Stimulated activated CD4-positive, alpha-beta T cell treated with anti-CD3 and anti-CD28 coated beads, Interleukin-4, amount 100 ng/mL, for 1 hour (primary cell): ENCODE measurements around the gene KLF13.

Experiments
- DNase-seq: peaks from one replicate; pipeline ENCODE4 v3.0.0-alpha.2; 2020

The KLF13 gene

GRCh38 chr15:31326156-31326874, at the start of gene KLF13:
TSS of gene KLF13 (plus strand) at chr15:31326835. CDS start at chr15:31327213, 378 bp downstream.
- DNase-seq = peak; percentile 100

- DNase-seq = no peak
These were observed 49.1 kb upstream of the KLF13 start for GRCh38 chr15:31277335-31278060.

- no peak for DNase-seq
These were observed 48.6 kb upstream of the KLF13 start for GRCh38 chr15:31278061-31278445.

GRCh38 chr15:31278544-31279220, 48.0 kb upstream of the KLF13 start:
- no peak for DNase-seq

- no peak for DNase-seq
These were observed 47.2 kb upstream of the KLF13 start for GRCh38 chr15:31279221-31280045.

DNA sequence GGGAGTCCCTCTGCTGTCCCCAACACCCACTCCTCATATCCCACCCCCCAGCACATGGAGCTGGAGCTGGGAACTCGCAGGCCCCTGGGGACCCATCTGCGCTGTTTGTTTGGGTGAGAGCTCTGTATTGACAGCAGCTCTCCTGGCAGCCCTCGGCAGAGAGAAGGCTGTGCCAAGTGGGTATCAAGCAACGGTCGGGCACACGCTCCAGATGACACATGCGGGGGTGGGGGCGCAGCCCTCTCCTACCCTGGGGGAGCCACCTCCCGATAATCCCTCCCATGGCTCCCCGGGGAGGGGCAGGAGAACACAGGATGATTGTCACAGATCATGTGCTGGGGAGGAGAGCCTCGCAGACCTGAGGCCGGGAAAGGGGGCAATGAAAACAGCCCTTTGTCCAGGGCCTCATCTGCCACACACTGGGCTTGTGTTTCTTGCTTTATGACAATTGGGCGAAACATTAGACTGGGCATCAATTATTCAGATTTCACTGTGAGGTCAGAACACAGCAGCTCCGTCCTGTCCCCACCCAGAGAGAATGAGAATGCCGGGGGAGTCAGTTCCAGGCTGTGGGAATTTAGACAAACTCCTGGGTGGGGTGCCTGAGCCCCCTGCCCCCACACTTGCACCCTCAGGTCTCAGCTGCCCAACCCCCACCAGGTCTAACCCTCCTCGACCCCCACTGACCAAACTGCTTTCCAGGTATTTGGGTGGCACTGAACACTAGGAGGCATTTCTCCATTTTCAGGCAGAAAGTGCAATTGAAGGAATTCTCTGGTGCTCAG, 46.4 kb upstream of the KLF13 start:
- DNase-seq = no peak

DNA sequence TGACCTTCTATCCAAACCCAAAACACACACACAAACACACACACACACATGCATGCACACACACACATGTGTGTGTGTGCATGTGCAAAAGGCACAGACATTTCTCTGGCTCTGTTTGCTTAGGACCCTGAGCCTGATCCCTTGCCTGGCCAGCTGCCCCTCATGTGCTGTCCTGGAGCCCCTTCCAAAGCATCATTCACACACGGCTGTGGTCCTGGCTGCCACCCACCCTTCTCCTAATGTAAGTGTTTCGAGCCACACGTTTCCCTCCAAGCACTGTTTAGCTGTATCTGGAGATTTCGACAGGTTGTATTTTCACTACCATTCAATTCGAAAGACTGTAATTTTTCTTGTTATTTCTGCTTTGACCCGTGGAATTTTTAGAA, 45.8 kb upstream of the KLF13 start:
- DNase-seq = no peak

GRCh38 chr15:31283043-31283442, 43.6 kb upstream of the KLF13 start:
- no peak for DNase-seq

GRCh38 chr15:31285772-31286261, 40.8 kb upstream of the KLF13 start:
- no peak for DNase-seq

GRCh38 chr15:31291048-31291578, 35.5 kb upstream of the KLF13 start:
- DNase-seq = no peak

DNA sequence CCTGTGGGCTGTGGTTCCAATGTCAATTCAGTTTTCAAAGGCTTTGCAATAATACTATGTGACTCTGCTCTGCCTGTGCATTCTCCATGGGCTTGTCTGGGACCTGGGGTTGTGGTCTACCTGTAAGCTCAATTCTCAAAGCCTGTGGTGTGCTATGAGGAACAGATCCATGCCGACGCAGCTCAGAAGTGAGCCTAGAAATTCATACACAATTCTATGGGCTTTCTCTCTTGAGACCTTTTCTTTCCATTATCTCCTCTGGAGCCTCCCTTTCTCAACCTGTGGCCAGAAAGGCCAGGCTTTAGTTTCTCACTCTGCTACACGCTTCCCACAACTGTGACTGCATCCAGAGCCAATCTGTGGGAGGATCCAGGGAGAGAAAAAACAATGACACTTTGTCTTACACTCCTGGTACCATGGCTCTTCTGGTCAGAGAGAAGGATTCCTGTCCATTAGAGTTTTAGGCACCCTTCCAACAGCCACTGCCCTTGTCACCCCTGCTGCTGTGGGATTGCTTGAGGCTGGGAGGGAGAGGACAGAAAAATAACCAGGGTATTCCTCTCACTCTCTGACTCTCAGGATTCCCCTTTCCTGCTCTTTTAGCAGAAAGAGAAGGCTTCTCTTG, 34.1 kb upstream of the KLF13 start:
- DNase-seq = no peak

- DNase-seq = no peak
These were observed 33.0 kb upstream of the KLF13 start for GRCh38 chr15:31293655-31294054.

GRCh38 chr15:31294067-31294466, 32.6 kb upstream of the KLF13 start:
- DNase-seq = no peak

DNA sequence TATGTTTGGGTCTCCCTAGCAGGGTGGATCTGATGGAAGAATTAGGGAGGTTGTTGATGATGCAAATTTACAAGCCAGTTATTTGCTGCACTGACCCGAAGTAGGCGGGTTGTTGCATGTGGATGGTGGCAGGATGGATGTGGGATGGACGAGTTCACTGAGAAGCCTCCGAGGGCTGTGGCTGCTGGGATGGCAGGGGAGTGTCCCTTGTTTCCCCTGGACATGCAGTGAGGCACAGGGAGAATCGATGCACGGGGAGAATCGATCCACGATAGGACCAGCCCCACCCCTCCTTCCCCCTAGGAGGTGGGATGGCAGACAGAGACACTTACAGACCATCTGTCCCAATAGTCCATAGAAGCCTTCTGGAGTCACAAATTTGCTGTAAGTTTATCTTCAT, 31.0 kb upstream of the KLF13 start:
- no peak for DNase-seq

- no peak for DNase-seq
These were observed 30.4 kb upstream of the KLF13 start for GRCh38 chr15:31296219-31296645.

- DNase-seq = no peak
These were observed 29.7 kb upstream of the KLF13 start for GRCh38 chr15:31296646-31297574.

DNA sequence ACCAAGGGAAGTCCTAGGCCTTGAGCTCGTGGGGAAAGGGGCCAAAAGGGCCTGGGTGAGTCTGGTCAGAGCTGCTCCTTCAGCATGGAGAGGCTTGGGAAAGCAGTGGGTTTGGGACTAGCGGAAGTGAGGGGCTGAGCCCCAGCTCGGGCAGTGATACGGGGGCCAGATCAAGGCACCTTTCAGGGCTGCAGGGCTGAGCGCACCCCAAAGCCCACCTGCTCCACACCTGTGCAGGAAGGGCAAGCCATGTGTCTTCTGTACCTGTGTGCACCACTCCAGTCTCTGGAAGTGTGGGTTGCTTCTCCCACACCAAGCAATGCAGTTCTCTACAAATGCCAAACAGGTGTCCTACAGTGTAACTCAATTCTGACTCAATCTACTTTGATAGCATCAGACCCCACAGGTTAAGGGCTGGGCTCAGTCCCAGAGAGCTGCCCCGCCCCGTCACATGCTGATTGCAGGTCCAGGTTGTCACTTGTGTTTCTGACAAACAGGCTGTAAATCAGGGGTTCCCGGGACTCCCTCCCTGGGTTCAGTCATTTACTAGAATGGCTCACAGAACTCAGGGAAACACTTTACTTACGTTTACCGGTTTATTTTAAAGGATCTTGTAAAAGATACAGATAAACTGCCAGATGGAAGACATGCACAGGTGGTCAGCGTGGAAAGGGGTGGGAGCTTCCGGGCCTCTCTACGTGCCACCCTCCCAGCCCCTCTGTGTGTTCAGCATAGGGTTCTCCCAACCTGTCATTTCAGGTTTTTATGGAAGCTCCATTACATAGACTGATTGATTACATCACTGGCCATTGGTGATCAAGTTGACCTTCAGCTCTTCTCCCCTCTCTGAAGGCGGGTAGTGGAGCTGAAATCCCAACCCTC, 28.8 kb upstream of the KLF13 start:
- DNase-seq = no peak

- DNase-seq = no peak
These were observed 27.9 kb upstream of the KLF13 start for GRCh38 chr15:31298707-31299172.

GRCh38 chr15:31300208-31300661, 26.4 kb upstream of the KLF13 start:
- no peak for DNase-seq
